Uterus (tissue), 4 donors: ENCODE data around the gene AEBP1. TPM values are rescaled to one million over a fixed set of nuclear protein-coding genes. Genes with fewer than 3 reads are reported as not detected.

Experiments
- DNase-seq, 2 donors: peaks; one replicate each; pipeline ENCODE4 v3.0.0-alpha.2; 2019 to 2020
- H3K27ac ChIP-seq, 2 donors: fragments of 200-600 bp; sonication (generic); 1 replicate in 1 of 2; 2 replicates in 1 of 2; pipeline ENCODE4 v1.5.1; 2016 to 2018
- H3K27me3 ChIP-seq, 2 donors: fragments of 200-600 bp; sonication (generic); one replicate each; pipeline ENCODE4 v1.5.1; 2018 to 2019; ENCODE audit warnings: control low read depth in 1 of 2
- H3K36me3 ChIP-seq, 2 donors: fragments of 200-600 bp; sonication (generic); one replicate each; pipeline ENCODE4 v1.5.1; 2019; ENCODE audit warnings: control low read depth in 1 of 2
- H3K4me1 ChIP-seq, 2 donors: fragments of 200-600 bp; sonication (generic); one replicate each; pipeline ENCODE4 v1.5.1; 2018 to 2019; ENCODE audit warnings: control low read depth in 1 of 2
- H3K4me3 ChIP-seq, 2 donors: fragments of 200-600 bp; sonication (generic); 1 replicate in 1 of 2; 2 replicates in 1 of 2; pipeline ENCODE4 v1.5.1; 2018 to 2019; ENCODE audit warnings: mild to moderate bottlenecking in 1 of 2
- H3K9me3 ChIP-seq, 2 donors: fragments of 200-600 bp; sonication (generic); one replicate each; pipeline ENCODE4 v1.5.1; 2019; ENCODE audit warnings: control low read depth in 1 of 2
- POLR2A ChIP-seq, 2 donors: fragments of 450-650 bp; IDR thresholded peaks; one replicate each; pipeline ENCODE4 v1.6.1; 2016; ENCODE audit warnings: antibody characterized with exemption in 2 of 2, mild to moderate bottlenecking in 1 of 2, moderate library complexity in 1 of 2
- intact Hi-C: fragments of 100-400 bp; cut with DNase I; formaldehyde crosslinking; loops from one replicate; pipeline ENCODE4 v1.15.1; 2023; ENCODE audit warnings: low total_unique reads
- total RNA-seq, 4 donors: library from RNA; depleted of rRNA in 3 of 4; stranded (reverse); fragments of >200 nt in 3 of 4; gene quantifications; one replicate each; pipeline versions ENCODE4 v1.1.0 to v1.2.4, GENCODE V29; 2014 to 2023
- TF ChIP-seq, protein P1 (sequence below), 4 experiments: fragments of 200-600 bp in 2 of 4; fragments of 450-650 bp in 2 of 4; sonication (generic) in 2 of 4; IDR thresholded peaks; one replicate each; pipeline ENCODE4 v1.5.1; 2016 to 2019; ENCODE audit warnings: antibody characterized with exemption in 4 of 4, mild to moderate bottlenecking in 2 of 4, moderate library complexity in 1 of 4
- donor health status: DM: yes; HTN: yes; CAD: no.

AEBP1 gene
- total RNA-seq, 4 donors from 2014 or later = 88.9 to 395 (median 303) TPM

DNA sequence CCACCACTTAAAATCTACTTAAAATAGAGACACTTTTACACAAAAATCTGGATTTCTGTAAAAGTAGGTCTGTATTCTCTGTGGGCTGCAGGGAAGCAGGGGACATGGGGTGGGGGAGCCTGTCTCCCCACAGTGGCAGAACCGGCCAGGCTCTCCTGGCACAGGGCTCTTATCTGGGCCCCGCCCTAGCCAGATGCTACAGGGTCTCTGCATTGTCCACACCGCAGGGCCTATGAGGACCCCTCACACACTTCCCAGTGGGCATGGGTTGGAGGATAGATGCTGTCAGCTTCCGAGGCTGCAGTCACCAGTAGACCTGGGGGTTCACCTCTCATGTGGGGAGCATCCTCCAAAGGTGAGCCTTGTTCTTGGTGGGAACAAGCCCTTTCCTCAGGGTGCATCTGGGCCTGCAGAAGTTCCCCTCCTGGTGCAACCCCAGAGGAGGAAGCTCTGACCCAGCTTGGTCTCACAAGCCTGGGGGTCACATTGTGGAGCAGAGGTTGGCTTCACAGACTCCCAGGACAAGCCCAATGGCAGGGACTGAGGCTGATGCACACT is 52.4 kb downstream of the AEBP1 start:
- TF ChIP-seq, protein P1, sequence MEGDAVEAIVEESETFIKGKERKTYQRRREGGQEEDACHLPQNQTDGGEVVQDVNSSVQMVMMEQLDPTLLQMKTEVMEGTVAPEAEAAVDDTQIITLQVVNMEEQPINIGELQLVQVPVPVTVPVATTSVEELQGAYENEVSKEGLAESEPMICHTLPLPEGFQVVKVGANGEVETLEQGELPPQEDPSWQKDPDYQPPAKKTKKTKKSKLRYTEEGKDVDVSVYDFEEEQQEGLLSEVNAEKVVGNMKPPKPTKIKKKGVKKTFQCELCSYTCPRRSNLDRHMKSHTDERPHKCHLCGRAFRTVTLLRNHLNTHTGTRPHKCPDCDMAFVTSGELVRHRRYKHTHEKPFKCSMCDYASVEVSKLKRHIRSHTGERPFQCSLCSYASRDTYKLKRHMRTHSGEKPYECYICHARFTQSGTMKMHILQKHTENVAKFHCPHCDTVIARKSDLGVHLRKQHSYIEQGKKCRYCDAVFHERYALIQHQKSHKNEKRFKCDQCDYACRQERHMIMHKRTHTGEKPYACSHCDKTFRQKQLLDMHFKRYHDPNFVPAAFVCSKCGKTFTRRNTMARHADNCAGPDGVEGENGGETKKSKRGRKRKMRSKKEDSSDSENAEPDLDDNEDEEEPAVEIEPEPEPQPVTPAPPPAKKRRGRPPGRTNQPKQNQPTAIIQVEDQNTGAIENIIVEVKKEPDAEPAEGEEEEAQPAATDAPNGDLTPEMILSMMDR (IDR thresholded peaks at IDR 0.05) = no peak
- no peak for TF ChIP-seq POLR2A (IDR thresholded peaks at IDR 0.05)
- H3K4me3 ChIP-seq = no peak overlapping the region
- H3K9me3 ChIP-seq = no peaks in the 10 kb centered on the region
- no peaks in the 10 kb centered on the region for H3K4me1 ChIP-seq
- H3K27me3 ChIP-seq = no peaks in the 10 kb centered on the region
- DNase-seq = no peak
- no peak overlapping the region for H3K27ac ChIP-seq
- H3K36me3 ChIP-seq = no peaks in the 10 kb centered on the region
- intact Hi-C loops = no loop called here

DNA sequence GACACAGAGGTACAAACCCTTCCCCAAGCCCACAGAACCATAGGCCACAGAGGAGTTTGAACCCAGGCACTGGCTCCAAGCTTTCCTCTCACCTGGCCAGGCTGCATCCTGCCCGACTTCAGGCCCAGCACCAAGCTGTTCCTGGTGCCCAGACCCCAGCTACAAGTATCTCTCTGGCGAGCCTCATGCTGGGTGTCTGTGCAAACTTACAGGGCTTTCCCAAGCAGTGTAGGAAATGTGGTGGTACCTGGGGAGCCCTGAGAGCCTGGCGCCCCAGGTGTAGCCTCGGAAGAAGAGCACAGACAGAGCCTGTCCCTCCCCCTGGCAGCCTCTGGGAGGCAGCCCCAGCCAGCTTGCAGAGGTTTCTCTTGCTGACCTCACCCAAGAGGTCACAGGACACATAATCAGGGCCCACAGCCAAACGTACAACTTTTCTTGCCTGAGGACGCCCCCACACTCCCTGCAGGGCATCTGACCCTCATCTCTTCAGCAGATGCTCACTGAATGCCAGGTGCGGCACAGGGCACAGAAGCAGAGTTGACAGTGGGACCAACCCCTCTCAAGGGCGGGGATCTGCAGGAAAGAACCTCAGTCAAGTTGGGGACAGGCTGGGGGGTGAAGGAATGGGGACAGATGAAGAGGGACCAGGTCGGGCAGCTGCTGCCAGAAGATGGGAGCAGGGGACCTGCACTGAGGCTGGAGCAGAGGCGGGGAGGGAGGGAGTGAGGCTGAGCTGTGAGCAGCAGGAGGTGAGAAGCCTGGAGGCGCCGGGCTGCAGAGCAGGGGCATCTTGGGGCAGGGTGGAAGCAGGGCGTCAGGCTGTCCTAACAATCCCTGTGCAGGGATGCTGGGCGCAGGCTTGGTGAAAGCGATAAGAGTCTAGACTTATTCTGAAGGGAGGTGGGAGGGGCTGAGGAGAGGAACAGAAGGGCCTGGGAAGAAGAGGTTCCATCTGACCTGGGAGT is 53.3 kb downstream of the AEBP1 start:
- intact Hi-C loops = no loop called here
- Histone ChIP-seq H3K36me3 (no peaks in the 10 kb centered on the region), H3K9me3 (no peaks in the 10 kb centered on the region), H3K4me1 (no peaks in the 10 kb centered on the region), H3K27me3 (no peaks in the 10 kb centered on the region), H3K27ac (no peak overlapping the region), H3K4me3 (no peak overlapping the region)
- TF ChIP-seq, protein P1 (IDR thresholded peaks at IDR 0.05) = no peak
- TF ChIP-seq POLR2A (IDR thresholded peaks at IDR 0.05) = no peak
- DNase-seq = no peak

DNA sequence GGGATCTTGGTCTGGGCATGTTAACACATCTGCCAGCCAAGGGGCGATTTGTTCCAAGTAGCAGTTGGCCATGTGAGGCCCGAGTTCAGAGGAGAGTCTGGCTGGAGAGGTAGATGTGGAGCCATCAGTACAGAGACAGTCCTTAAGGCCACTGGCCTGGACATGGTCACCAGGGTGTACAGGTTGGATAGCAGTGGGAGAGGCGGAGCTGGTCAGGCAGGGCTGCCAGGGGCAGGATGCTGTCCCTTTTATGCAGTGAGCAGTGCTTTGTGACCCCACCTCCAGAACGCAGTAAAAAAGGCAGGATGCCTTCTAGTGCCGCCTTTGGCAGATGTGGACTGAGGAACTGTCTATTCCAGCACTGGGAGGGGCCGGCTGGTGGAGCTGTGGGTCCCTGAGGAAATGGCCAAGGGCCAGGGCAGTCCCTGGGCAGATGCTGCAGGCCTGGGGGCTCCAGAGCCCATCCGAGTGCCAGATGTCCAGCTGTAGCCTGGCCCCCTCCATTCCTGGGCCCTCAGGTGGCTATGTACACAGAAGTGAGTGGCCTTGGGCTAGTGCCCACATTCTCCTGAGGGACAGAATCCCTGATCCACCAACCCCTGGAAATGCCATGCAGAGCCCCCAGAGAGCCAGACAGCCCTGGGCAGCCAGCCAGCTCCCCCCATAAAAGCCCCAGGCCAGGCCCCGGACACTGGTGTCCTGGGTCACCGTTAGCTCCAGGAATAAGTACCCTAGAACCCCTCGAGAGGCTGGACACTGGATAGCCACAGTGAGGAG is 54.1 kb downstream of the AEBP1 start:
- H3K27me3 ChIP-seq = no peaks in the 10 kb centered on the region
- no peaks in the 10 kb centered on the region for H3K4me1 ChIP-seq
- H3K9me3 ChIP-seq = no peaks in the 10 kb centered on the region
- no peaks in the 10 kb centered on the region for H3K36me3 ChIP-seq
- TF ChIP-seq, protein P1 (IDR thresholded peaks at IDR 0.05) = no peak
- TF ChIP-seq POLR2A (IDR thresholded peaks at IDR 0.05) = no peak
- no peak for DNase-seq
- H3K27ac ChIP-seq = no peak overlapping the region
- intact Hi-C loops = no loop called here
- no peak overlapping the region for H3K4me3 ChIP-seq

DNA sequence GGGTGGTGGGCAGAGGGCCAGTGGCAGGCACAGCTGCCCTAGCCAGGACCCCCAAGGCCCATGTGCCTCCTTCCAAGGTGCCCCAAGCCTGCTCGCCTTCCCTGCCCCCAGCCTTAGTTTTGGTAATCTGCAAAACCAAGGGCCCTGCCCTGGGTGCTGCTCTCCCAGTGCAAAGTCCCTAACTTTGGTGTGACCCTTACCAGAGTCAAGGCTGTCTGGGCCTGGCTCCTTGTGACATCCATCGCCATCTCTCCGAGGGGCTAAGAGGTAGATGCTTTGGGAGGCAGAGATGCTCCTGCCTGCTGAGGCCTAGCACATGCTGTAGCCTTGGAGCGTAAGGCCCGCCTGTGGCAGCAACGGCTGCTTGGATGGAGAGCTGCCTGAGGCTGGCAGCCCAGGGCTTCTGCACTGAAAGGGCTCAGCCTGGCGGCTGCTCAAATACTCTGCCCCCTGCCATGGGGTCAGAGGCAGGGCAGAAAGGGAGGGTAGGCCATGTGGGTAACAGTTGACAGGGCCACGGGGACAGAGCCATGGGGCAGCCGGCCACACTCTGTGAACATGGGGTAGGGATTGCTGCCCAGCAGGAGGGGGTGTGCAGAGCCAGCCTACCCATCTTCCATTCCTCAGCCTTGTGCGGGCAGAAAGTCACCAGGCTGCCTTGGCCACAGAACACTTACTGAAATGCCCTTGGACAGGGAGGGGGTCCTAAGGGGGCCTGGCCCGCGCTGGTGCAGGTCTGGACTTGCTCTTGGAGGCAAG is 54.9 kb downstream of the AEBP1 start:
- Histone ChIP-seq H3K27ac (no peak overlapping the region), H3K27me3 (no peaks in the 10 kb centered on the region), H3K4me1 (no peaks in the 10 kb centered on the region), H3K4me3 (no peak overlapping the region), H3K36me3 (no peaks in the 10 kb centered on the region), H3K9me3 (no peaks in the 10 kb centered on the region)
- intact Hi-C loops = no loop called here
- no peak for DNase-seq
- no peak for TF ChIP-seq POLR2A (IDR thresholded peaks at IDR 0.05)
- TF ChIP-seq, protein P1 (IDR thresholded peaks at IDR 0.05) = no peak
